ENCODE results near the gene JPH2.

DNA sequence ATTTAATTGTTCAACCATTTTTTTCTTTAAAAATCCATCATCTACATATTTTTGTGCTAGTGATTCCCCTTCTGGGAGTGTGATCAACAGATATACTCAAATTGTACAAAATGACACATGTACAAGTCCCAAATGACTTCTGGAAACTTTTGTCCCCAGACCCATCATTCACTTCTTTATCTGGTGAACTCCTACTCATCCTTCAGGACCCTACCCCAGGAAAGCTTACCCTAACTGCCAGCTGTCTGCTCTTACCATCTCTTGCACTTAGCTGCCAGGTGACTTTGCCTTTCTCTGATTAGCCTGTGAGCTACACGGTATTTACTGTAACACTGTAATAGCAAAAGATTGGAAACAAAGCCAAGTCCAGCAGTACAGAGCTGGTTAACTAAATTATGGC lies 55.3 kb downstream of the JPH2 start:
- TF ChIP-seq, protein P1, sequence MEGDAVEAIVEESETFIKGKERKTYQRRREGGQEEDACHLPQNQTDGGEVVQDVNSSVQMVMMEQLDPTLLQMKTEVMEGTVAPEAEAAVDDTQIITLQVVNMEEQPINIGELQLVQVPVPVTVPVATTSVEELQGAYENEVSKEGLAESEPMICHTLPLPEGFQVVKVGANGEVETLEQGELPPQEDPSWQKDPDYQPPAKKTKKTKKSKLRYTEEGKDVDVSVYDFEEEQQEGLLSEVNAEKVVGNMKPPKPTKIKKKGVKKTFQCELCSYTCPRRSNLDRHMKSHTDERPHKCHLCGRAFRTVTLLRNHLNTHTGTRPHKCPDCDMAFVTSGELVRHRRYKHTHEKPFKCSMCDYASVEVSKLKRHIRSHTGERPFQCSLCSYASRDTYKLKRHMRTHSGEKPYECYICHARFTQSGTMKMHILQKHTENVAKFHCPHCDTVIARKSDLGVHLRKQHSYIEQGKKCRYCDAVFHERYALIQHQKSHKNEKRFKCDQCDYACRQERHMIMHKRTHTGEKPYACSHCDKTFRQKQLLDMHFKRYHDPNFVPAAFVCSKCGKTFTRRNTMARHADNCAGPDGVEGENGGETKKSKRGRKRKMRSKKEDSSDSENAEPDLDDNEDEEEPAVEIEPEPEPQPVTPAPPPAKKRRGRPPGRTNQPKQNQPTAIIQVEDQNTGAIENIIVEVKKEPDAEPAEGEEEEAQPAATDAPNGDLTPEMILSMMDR (IDR thresholded peaks at IDR 0.05; ENCODE audit: insufficient read depth, low read depth, low read length) = no peak
- TF ChIP-seq EZH2 (IDR thresholded peaks at IDR 0.05; ENCODE audit: insufficient read depth, low read length) = no peak
